GM12878 (cell line): ENCODE data around the gene EIF4H. TPM values are rescaled to one million over a fixed set of nuclear protein-coding genes. Genes with fewer than 3 reads are reported as not detected.

Experiments used
- ATAC-seq: fragments of 200-7000 bp; cut with Tn5 transposase; 3 replicates; pipeline ENCODE4 v1.9.1; 2020; ENCODE audit warnings: mild to moderate bottlenecking, moderate library complexity
- BruUV-seq: library from RNA; stranded (reverse); fragments of 400-500 nt; replicated peaks from 2 replicates; lab custom pipeline; 2021; lab: Mats Ljungman, UMichigan
- CTCF ChIA-PET: fragments of 300-600 bp; sonication (Branson Sonifier 250); formaldehyde crosslinking; extraction: SDS; loops from one replicate; lab custom pipeline; 2021; ENCODE audit warnings: inconsistent platforms; lab: Yijun Ruan, JAX
- POLR2A ChIA-PET: fragments of 350-600 bp; formaldehyde crosslinking; extraction: SDS; loops from one replicate; lab custom pipeline; 2021; ENCODE audit warnings: inconsistent platforms; lab: Charles Lee
- RAD21 ChIA-PET: fragments of 300-600 bp; sonication (Branson Sonifier 250); formaldehyde crosslinking; loops from one replicate; lab custom pipeline; 2023; ENCODE audit warnings: antibody characterized with exemption; ENCODE audit not compliant: unreplicated experiment; lab: Charles Lee
- SMC1A ChIA-PET: fragments of 300-600 bp; sonication (Branson Sonifier 250); formaldehyde crosslinking; loops from one replicate; lab custom pipeline; 2023; ENCODE audit not compliant: unreplicated experiment, uncharacterized antibody; lab: Charles Lee
- DNase-seq: peaks from one replicate; pipeline ENCODE4 v3.0.0-alpha.2; 2011; ENCODE audit warnings: low read depth, low spot score
- FAIRE-seq: peaks from 3 replicates; lab custom pipeline; 2011; peaks lifted over from hg19 to GRCh38; lab: Jason Lieb, UNC
- H2AFZ ChIP-seq: 2 replicates; pipeline ENCODE4 v1.6.0; 2011; ENCODE audit warnings: low read depth, low read length, control low read depth; ENCODE audit not compliant: control insufficient read depth
- H3K27ac ChIP-seq: 2 replicates; pipeline ENCODE4 v1.5.1; 2011; ENCODE audit warnings: control low read depth; ENCODE audit not compliant: control insufficient read depth, insufficient read depth
- H3K27me3 ChIP-seq, 2 experiments: replicated peaks in 1 of 2; 2 replicates each; pipeline versions ENCODE4 v1.6.0 to v1.6.1; 2011; ENCODE audit warnings: low read length in 1 of 2; ENCODE audit not compliant: control insufficient read depth in 2 of 2, insufficient read depth in 2 of 2
- H3K36me3 ChIP-seq, 2 experiments: 2 replicates each; pipeline ENCODE4 v1.5.1; 2011; ENCODE audit warnings: low read length in 1 of 2; ENCODE audit not compliant: control insufficient read depth in 2 of 2, insufficient read depth in 2 of 2
- H3K4me1 ChIP-seq: 2 replicates; pipeline ENCODE4 v1.6.1; 2011; ENCODE audit warnings: mild to moderate bottlenecking, low read length, moderate library complexity, mixed read lengths; ENCODE audit not compliant: control insufficient read depth, insufficient read depth
- H3K4me2 ChIP-seq: 2 replicates; pipeline ENCODE4 v1.6.0; 2011; ENCODE audit warnings: control low read depth; ENCODE audit not compliant: control insufficient read depth, insufficient read depth
- H3K4me3 ChIP-seq: fragments of 200-600 bp; sonication (generic); 2 replicates; pipeline ENCODE4 v1.5.1; 2016
- H3K79me2 ChIP-seq: 2 replicates; pipeline ENCODE4 v1.6.0; 2011; ENCODE audit warnings: low read length; ENCODE audit not compliant: control insufficient read depth, insufficient read depth
- H3K9ac ChIP-seq: 2 replicates; pipeline ENCODE4 v1.8.0; 2011; ENCODE audit warnings: low read length, control low read depth, mixed read lengths; ENCODE audit not compliant: control insufficient read depth, insufficient read depth
- H3K9me3 ChIP-seq: replicated peaks from 3 replicates; pipeline ENCODE4 v1.5.1; 2011; ENCODE audit warnings: mild to moderate bottlenecking, low read length; ENCODE audit not compliant: control insufficient read depth, insufficient read depth
- H4K20me1 ChIP-seq: 2 replicates; pipeline ENCODE4 v1.6.0; 2011; ENCODE audit not compliant: control insufficient read depth, insufficient read depth
- ASH2L ChIP-seq: fragments of 300-600, 200-600 bp; sonication (generic); IDR thresholded peaks from 2 replicates; pipeline ENCODE4 v1.6.1; 2017; ENCODE audit warnings: low read depth, mild to moderate bottlenecking, borderline replicate concordance
- EGR1 ChIP-seq, 2 experiments: IDR thresholded peaks; 1 replicate in 1 of 2; 2 replicates in 1 of 2; pipeline ENCODE4 v1.6.1; 2011 to 2012; ENCODE audit warnings: low read depth in 2 of 2, low read length in 2 of 2, borderline replicate concordance in 1 of 2, mild to moderate bottlenecking in 1 of 2, moderate library complexity in 1 of 2
- FOXM1 ChIP-seq: IDR thresholded peaks from 2 replicates; pipeline ENCODE4 v1.6.1; 2012; ENCODE audit warnings: low read depth, mild to moderate bottlenecking, inconsistent platforms, low read length, moderate library complexity
- HDGF ChIP-seq: fragments of 450-650 bp; IDR thresholded peaks from 2 replicates; pipeline ENCODE4 v1.6.1; 2016; ENCODE audit warnings: antibody characterized with exemption
- KDM1A ChIP-seq: fragments of 200-600 bp; sonication (generic); IDR thresholded peaks from 2 replicates; pipeline ENCODE4 v1.6.1; 2016; ENCODE audit warnings: borderline replicate concordance
- NFYB ChIP-seq: IDR thresholded peaks from 2 replicates; pipeline ENCODE4 v1.6.1; 2011; ENCODE audit warnings: low read depth, mild to moderate bottlenecking, low read length, improper control_type of control experiment, moderate library complexity; ENCODE audit not compliant: insufficient read depth
- NKRF ChIP-seq: fragments of 450-650 bp; conservative IDR thresholded peaks from 2 replicates; pipeline ENCODE4 v1.6.1; 2017; ENCODE audit warnings: mild to moderate bottlenecking, moderate library complexity
- PBX3 ChIP-seq: IDR thresholded peaks from 2 replicates; pipeline ENCODE4 v1.6.1; 2011; ENCODE audit warnings: mild to moderate bottlenecking, low read depth, low read length, moderate library complexity; ENCODE audit not compliant: insufficient replicate concordance
- PML ChIP-seq: IDR thresholded peaks from 2 replicates; pipeline ENCODE4 v1.6.1; 2012; ENCODE audit warnings: low read length, inconsistent platforms
- RELB ChIP-seq: fragments of 450-650 bp; IDR thresholded peaks from 2 replicates; pipeline ENCODE4 v1.6.1; 2017; ENCODE audit warnings: low read depth, mild to moderate bottlenecking, moderate library complexity
- TCF7 ChIP-seq: IDR thresholded peaks from 2 replicates; pipeline ENCODE4 v1.6.1; 2014; ENCODE audit warnings: antibody characterized with exemption, borderline replicate concordance
- YY1 ChIP-seq: IDR thresholded peaks from 2 replicates; pipeline ENCODE4 v1.6.1; 2011; ENCODE audit warnings: low read depth, mild to moderate bottlenecking, low read length
- WGBS: methylation state at CpG from one replicate; pipeline ENCODE4 v1.1.6; 2016; ENCODE audit warnings: low lambda C conversion rate; ENCODE audit not compliant: insufficient replicate concordance, insufficient coverage; ENCODE audit errors: missing lambda C conversion rate; 5-methylcytosine and 5-hydroxymethylcytosine counted together
- in situ Hi-C: fragments of 300-500 bp; cut with MboI; formaldehyde crosslinking; loops from 9 replicates; pipeline ENCODE4 v1.14.3; 2018; ENCODE audit warnings: mixed read lengths
- intact Hi-C: fragments of 100-400 bp; cut with micrococcal nuclease; formaldehyde crosslinking; loops from one replicate; pipeline ENCODE4 v1.14.2; 2022; ENCODE audit not compliant: unreplicated experiment
- polyA plus RNA-seq, 11 experiments: library from polyadenylated mRNA; depleted of rRNA in 4 of 11; unstranded in 6 of 11; stranded (reverse) in 5 of 11; fragments of >200 nt; fragmentation: Nextera tagmentation in 4 of 11; fragmentation: Illumina TruSeq in 1 of 11; extraction: Ambion mirVana in 4 of 11; extraction: Trizol in 1 of 11; gene quantifications; 1 replicate in 1 of 11; 2 replicates in 10 of 11; pipeline versions ENCODE4 v1.2.1 to v1.2.3, GENCODE V29; 2011 to 2016; ENCODE audit warnings: inconsistent platforms in 2 of 11, missing spikeins in 2 of 11, low read depth in 1 of 11
- total RNA-seq, 4 experiments: library from RNA; depleted of rRNA in 3 of 4; stranded (reverse); fragments of >200 nt in 3 of 4; fragmentation: Illumina TruSeq in 1 of 4; extraction: Trizol in 1 of 4; gene quantifications; 2 replicates each; pipeline versions ENCODE4 v1.2.1 to v1.2.3, GENCODE V29; 2013 to 2021

The EIF4H gene
- total and polyA plus RNA-seq, 10 of the 15 experiments (the other 5 are each of a cell fraction or from before 2014, with no cell fraction given) = 9.9 to 443 (median 258) TPM

- TF ChIP-seq RELB = no peak
- no peak for TF ChIP-seq PML
- no peak for TF ChIP-seq NFYB
- TF ChIP-seq HDGF = no peak
- TF ChIP-seq PBX3 = no peak
These were observed 8.4 kb downstream of the EIF4H start (continued) for GRCh38 chr7:74182453-74183090.

GRCh38 chr7:74183142-74183541, 9.0 kb downstream of the EIF4H start:
- Histone ChIP-seq H2AFZ (no peak overlapping the region), H3K79me2 (peaks cover 98% of the 10 kb centered on the region), H3K4me3 (no peak overlapping the region), H3K9me3 (no peaks in the 10 kb centered on the region), H3K4me1 (no peaks in the 10 kb centered on the region), H3K27me3 (no peaks in the 10 kb centered on the region), H3K36me3 (peaks cover 9 to 10% of the 10 kb centered on the region in 2 experiments; a peak in 3 of 4 replicates), H3K27ac (no peak overlapping the region), H4K20me1 (peaks cover 18% of the 10 kb centered on the region), H3K9ac (no peak overlapping the region), H3K4me2 (no peak overlapping the region)
- in situ Hi-C loops = no loop called here
- BruUV-seq = no TSS peak
- WGBS = 0% methylated on average over 3 of the region's 3 CpGs
- peak; percentile 11 for ATAC-seq
- DNase-seq = no peak
- ChIA-PET POLR2A (interaction anchor here (0.5 to 1.0 kb wide), 2 partner anchors 8 to 30 kb away, joined by 3 to 4 read pairs; no protein-coding TSS in a partner anchor), CTCF (interaction anchor here (0.6 to 3.2 kb wide), 21 partner anchors 8 to 218 kb away, joined by 3 to 51 read pairs (median 4); partner anchors contain the start of gene EIF4H), SMC1A (interaction anchor here (1.0 to 1.8 kb wide), 8 partner anchors 8 to 218 kb away, joined by 3 to 10 read pairs (median 4); no protein-coding TSS in a partner anchor), RAD21 (interaction anchor here (0.6 to 2.8 kb wide), 9 partner anchors 8 to 219 kb away, joined by 3 to 20 read pairs (median 4); partner anchors contain the start of genes EIF4H and LIMK1)
- intact Hi-C loops = loop anchor here (5.0 kb wide), 1 partner anchor 116 kb away; no protein-coding TSS in a partner anchor
- FAIRE-seq = no peak
- TF ChIP-seq TCF7 (no peak), FOXM1 (no peak), ASH2L (no peak), YY1 (no peak), RELB (no peak), NKRF (no peak), EGR1 (IDR thresholded peaks at IDR 0.05; ENCODE audit: borderline replicate concordance in 1 of 2, low read depth in 2 of 2, low read length in 2 of 2) (no peak), KDM1A (no peak)
